Neural cell (in vitro differentiated cells): ENCODE data around the gene FBXW8. TPM values are rescaled to one million over a fixed set of nuclear protein-coding genes. Genes with fewer than 3 reads are reported as not detected.

Experiments
- H2AFZ ChIP-seq: fragments of 200-600, 300-800 bp; sonication (generic), shearing (Covaris generic); 2 replicates; pipeline ENCODE4 v1.6.0; 2014; ENCODE audit warnings: low read depth, mild to moderate bottlenecking, antibody characterized with exemption, low read length, moderate library complexity
- H3F3A ChIP-seq: fragments of 200-600 bp; shearing (Covaris generic); 2 replicates; pipeline ENCODE4 v1.6.1; 2016; ENCODE audit warnings: mild to moderate bottlenecking, moderate library complexity, mixed read lengths, antibody characterized with exemption, low read length; ENCODE audit not compliant: insufficient read depth, poor library complexity, severe bottlenecking
- H3K27ac ChIP-seq: fragments of 200-600, 300-800 bp; sonication (generic), shearing (Covaris generic); 2 replicates; pipeline ENCODE4 v1.5.1; 2014; ENCODE audit warnings: mild to moderate bottlenecking, low read length, moderate library complexity
- H3K27me3 ChIP-seq: fragments of 300-800, 200-600 bp; sonication (generic), shearing (Covaris generic); 2 replicates; pipeline ENCODE4 v1.6.0; 2014; ENCODE audit warnings: mild to moderate bottlenecking, low read depth, low read length, moderate library complexity; ENCODE audit not compliant: insufficient read depth
- H3K36me3 ChIP-seq: fragments of 300-800, 200-600 bp; sonication (generic), shearing (Covaris generic); 2 replicates; pipeline ENCODE4 v1.5.1; 2014; ENCODE audit warnings: mild to moderate bottlenecking, antibody characterized with exemption, low read length, moderate library complexity; ENCODE audit not compliant: insufficient read depth
- H3K4me2 ChIP-seq: fragments of 300-800, 200-600 bp; sonication (generic), shearing (Covaris generic); 2 replicates; pipeline ENCODE4 v1.6.0; 2014; ENCODE audit warnings: mild to moderate bottlenecking, low read length
- H3K4me3 ChIP-seq: fragments of 300-800, 200-600 bp; sonication (generic), shearing (Covaris generic); 2 replicates; pipeline ENCODE4 v1.5.1; 2014; ENCODE audit warnings: mild to moderate bottlenecking, low read length, moderate library complexity
- H3K79me2 ChIP-seq: fragments of 200-600 bp; shearing (Covaris generic); replicated peaks from 2 replicates; pipeline ENCODE4 v1.6.0; 2014; ENCODE audit warnings: mild to moderate bottlenecking, low read length, moderate library complexity; ENCODE audit not compliant: insufficient read depth
- H3K9ac ChIP-seq: fragments of 300-800, 200-600 bp; sonication (generic), shearing (Covaris generic); 2 replicates; pipeline ENCODE4 v1.6.1; 2016; ENCODE audit warnings: mild to moderate bottlenecking, low read length, mixed read lengths
- H3K9me2 ChIP-seq: fragments of 200-600 bp; shearing (Covaris generic); 2 replicates; pipeline ENCODE4 v1.6.1; 2016; ENCODE audit warnings: mild to moderate bottlenecking, low read length, mixed read lengths; ENCODE audit not compliant: insufficient read depth
- H3K9me3 ChIP-seq: fragments of 200-600, 300-800 bp; sonication (generic), shearing (Covaris generic); 2 replicates; pipeline ENCODE4 v1.6.1; 2016; ENCODE audit warnings: mild to moderate bottlenecking, mixed run types, low read length, moderate library complexity, mixed read lengths
- H4K20me1 ChIP-seq: fragments of 200-600 bp; shearing (Covaris generic); 2 replicates; pipeline ENCODE4 v1.6.1; 2016; ENCODE audit warnings: mild to moderate bottlenecking, mixed run types; ENCODE audit not compliant: insufficient read depth
- CTCF ChIP-seq: fragments of 450-650 bp; IDR thresholded peaks from 2 replicates; pipeline ENCODE4 v1.5.1; 2014; ENCODE audit warnings: antibody characterized with exemption, mild to moderate bottlenecking, moderate library complexity; ENCODE audit not compliant: poor library complexity, severe bottlenecking
- EP300 ChIP-seq: fragments of 450-650 bp; conservative IDR thresholded peaks from 2 replicates; pipeline ENCODE4 v1.6.1; 2014; ENCODE audit warnings: antibody characterized with exemption, mild to moderate bottlenecking, moderate library complexity; ENCODE audit not compliant: poor library complexity, severe bottlenecking
- EZH2 ChIP-seq: fragments of 200-600, 300-800 bp; shearing (Covaris generic), sonication (generic); IDR thresholded peaks from 2 replicates; pipeline ENCODE4 v1.6.1; 2014; ENCODE audit warnings: antibody characterized with exemption, low read length, borderline replicate concordance, mild to moderate bottlenecking; ENCODE audit not compliant: insufficient read depth, poor library complexity, severe bottlenecking
- MXI1 ChIP-seq: fragments of 450-650 bp; conservative IDR thresholded peaks from 2 replicates; pipeline ENCODE4 v1.6.1; 2014; ENCODE audit warnings: antibody characterized with exemption, mild to moderate bottlenecking; ENCODE audit not compliant: poor library complexity, severe bottlenecking
- POLR2AphosphoS5 ChIP-seq: IDR thresholded peaks from 2 replicates; pipeline ENCODE4 v1.6.1; 2012
- RAD21 ChIP-seq: fragments of 450-650 bp; conservative IDR thresholded peaks from 2 replicates; pipeline ENCODE4 v1.6.1; 2014; ENCODE audit warnings: antibody characterized with exemption, mild to moderate bottlenecking, moderate library complexity
- REST ChIP-seq: IDR thresholded peaks from 2 replicates; pipeline ENCODE4 v1.6.1; 2012; ENCODE audit warnings: borderline replicate concordance
- SMC3 ChIP-seq: fragments of 450-650 bp; conservative IDR thresholded peaks from 2 replicates; pipeline ENCODE4 v1.6.1; 2014; ENCODE audit warnings: antibody characterized with exemption, mild to moderate bottlenecking, moderate library complexity; ENCODE audit not compliant: poor library complexity
- TAF1 ChIP-seq: IDR thresholded peaks from 2 replicates; pipeline ENCODE4 v1.6.1; 2012; ENCODE audit warnings: low read depth
- polyA plus RNA-seq: library from polyadenylated mRNA; depleted of rRNA; stranded (reverse); fragments of >200 nt; gene quantifications from 2 replicates; pipeline ENCODE4 v1.2.3, GENCODE V29; 2014

FBXW8 gene
- polyA plus RNA-seq, 1 donor from 2014 or later: 5.6 TPM

GRCh38 chr12:116969615-116970585, 59.1 kb downstream of the FBXW8 start:
- Histone ChIP-seq H3K9me2 (no peaks in the 10 kb centered on the region), H3K4me2 (no peak overlapping the region), H3K9me3 (no peaks in the 10 kb centered on the region), H3K27ac (peak overlapping the region; percentile 68), H3K79me2 (no peaks in the 10 kb centered on the region), H3K4me3 (no peak overlapping the region), H3F3A (no peaks in the 10 kb centered on the region), H2AFZ (no peak overlapping the region), H3K27me3 (no peaks in the 10 kb centered on the region), H4K20me1 (no peaks in the 10 kb centered on the region), H3K36me3 (peaks cover 5% of the 10 kb centered on the region), H3K9ac (no peak overlapping the region)
- TF ChIP-seq EP300 (no peak), EZH2 (no peak), CTCF (no peak), SMC3 (no peak), REST (no peak), TAF1 (no peak), MXI1 (no peak), RAD21 (no peak), POLR2AphosphoS5 (no peak)

- Histone ChIP-seq H3K36me3 (peaks cover 3% of the 10 kb centered on the region), H3K4me3 (no peak overlapping the region), H3K4me2 (no peak overlapping the region), H3K27ac (no peak overlapping the region), H4K20me1 (no peaks in the 10 kb centered on the region), H3K27me3 (no peaks in the 10 kb centered on the region), H3K79me2 (no peaks in the 10 kb centered on the region), H3K9me3 (no peaks in the 10 kb centered on the region), H3F3A (no peaks in the 10 kb centered on the region), H2AFZ (no peak overlapping the region), H3K9ac (no peak overlapping the region), H3K9me2 (no peaks in the 10 kb centered on the region)
- TF ChIP-seq TAF1 (no peak), REST (no peak)
These were observed 60.5 kb downstream of the FBXW8 start for GRCh38 chr12:116971222-116971621.
